CD14-positive monocyte (primary cell): Measurements from ENCODE around the gene CGN. TPM values are rescaled to one million over a fixed set of nuclear protein-coding genes. Genes with fewer than 3 reads are reported as not detected.

Source experiments
- DNase-seq, 3 donors: peaks; one replicate each; pipeline ENCODE4 v3.0.0-alpha.2; 2011 to 2022
- H2AFZ ChIP-seq: 2 replicates; pipeline ENCODE4 v1.6.0; 2012; ENCODE audit warnings: mild to moderate bottlenecking, low read depth, low read length, inconsistent platforms; ENCODE audit not compliant: insufficient read depth, poor library complexity, severe bottlenecking
- H3K27ac ChIP-seq, 2 donors: 1 replicate in 1 of 2; 2 replicates in 1 of 2; pipeline ENCODE4 v1.5.1; 2012 to 2013; ENCODE audit warnings: low read length in 2 of 2, control low read depth in 1 of 2, inconsistent platforms in 1 of 2, low read depth in 1 of 2, mild to moderate bottlenecking in 1 of 2
- H3K27me3 ChIP-seq, 2 donors: one replicate each; pipeline versions ENCODE4 v1.6.0 to v1.6.1; 2011 to 2013; ENCODE audit warnings: low read length in 2 of 2; ENCODE audit not compliant: control insufficient read depth in 2 of 2, insufficient read depth in 2 of 2
- H3K36me3 ChIP-seq, 2 donors: replicated peaks in 1 of 2; 1 replicate in 1 of 2; 2 replicates in 1 of 2; pipeline versions ENCODE4 v1.5.1 to v1.6.1; 2012 to 2013; ENCODE audit warnings: low read length in 2 of 2, control low read depth in 1 of 2, inconsistent platforms in 1 of 2, mild to moderate bottlenecking in 1 of 2; ENCODE audit not compliant: insufficient read depth in 2 of 2, control insufficient read depth in 1 of 2
- H3K4me1 ChIP-seq, 2 donors: 1 replicate in 1 of 2; 2 replicates in 1 of 2; pipeline versions ENCODE4 v1.5.1 to v1.6.1; 2012 to 2013; ENCODE audit warnings: low read length in 2 of 2, control low read depth in 1 of 2, inconsistent platforms in 1 of 2, mild to moderate bottlenecking in 1 of 2, moderate library complexity in 1 of 2; ENCODE audit not compliant: insufficient read depth in 2 of 2, control insufficient read depth in 1 of 2
- H3K4me2 ChIP-seq: replicated peaks from 2 replicates; pipeline ENCODE3; 2012; ENCODE audit warnings: low read length, moderate library complexity, mild to moderate bottlenecking; ENCODE audit not compliant: poor library complexity, severe bottlenecking; ENCODE audit errors: extremely low read depth
- H3K4me3 ChIP-seq, 3 experiments: fragments of 200-600 bp in 1 of 3; sonication (generic) in 1 of 3; replicated peaks in 1 of 3; 1 replicate in 2 of 3; 2 replicates in 1 of 3; pipeline ENCODE4 v1.5.1; 2011 to 2013; ENCODE audit warnings: low read length in 3 of 3, mild to moderate bottlenecking in 3 of 3, control low read depth in 2 of 3, low read depth in 2 of 3, inconsistent platforms in 1 of 3, moderate library complexity in 1 of 3
- H3K79me2 ChIP-seq: 2 replicates; pipeline ENCODE4 v1.6.0; 2012; ENCODE audit warnings: mild to moderate bottlenecking, control low read depth, inconsistent platforms, low read length, moderate library complexity; ENCODE audit not compliant: insufficient read depth
- H3K9ac ChIP-seq: 2 replicates; pipeline ENCODE4 v1.6.0; 2017; ENCODE audit warnings: low read length, mild to moderate bottlenecking; ENCODE audit not compliant: insufficient read depth, poor library complexity, severe bottlenecking
- H3K9me3 ChIP-seq, 2 donors: replicated peaks in 1 of 2; 1 replicate in 1 of 2; 2 replicates in 1 of 2; pipeline versions ENCODE4 v1.5.1 to v1.6.1; 2012 to 2013; ENCODE audit warnings: low read length in 2 of 2, control low read depth in 1 of 2; ENCODE audit not compliant: control insufficient read depth in 1 of 2, insufficient read depth in 1 of 2
- H4K20me1 ChIP-seq: 2 replicates; pipeline ENCODE4 v1.6.0; 2012; ENCODE audit warnings: mild to moderate bottlenecking, low read length, control low read depth, moderate library complexity; ENCODE audit not compliant: insufficient read depth
- H3K27ac Mint-ChIP-seq, 7 donors: one replicate each; pipeline ENCODE4 v1.8.0; 2020; ENCODE audit warnings: mild to moderate bottlenecking in 7 of 7, mixed read lengths in 7 of 7, moderate library complexity in 6 of 7, inconsistent platforms in 2 of 7
- H3K27me3 Mint-ChIP-seq, 3 donors: one replicate each; pipeline ENCODE4 v1.8.0; 2021 to 2022; ENCODE audit warnings: low read depth in 3 of 3, mild to moderate bottlenecking in 3 of 3, mixed read lengths in 3 of 3, moderate library complexity in 3 of 3, inconsistent platforms in 1 of 3
- H3K36me3 Mint-ChIP-seq, 2 donors: one replicate each; pipeline ENCODE4 v1.8.0; 2020; ENCODE audit warnings: mixed read lengths in 2 of 2, inconsistent platforms in 1 of 2, mild to moderate bottlenecking in 1 of 2
- H3K4me1 Mint-ChIP-seq: one replicate; pipeline ENCODE4 v1.8.0; 2020; ENCODE audit warnings: mild to moderate bottlenecking, mixed read lengths
- H3K4me3 Mint-ChIP-seq, 2 donors: one replicate each; pipeline ENCODE4 v1.8.0; 2020; ENCODE audit warnings: mild to moderate bottlenecking in 2 of 2, mixed read lengths in 2 of 2, moderate library complexity in 1 of 2
- H3K9me3 Mint-ChIP-seq, 7 donors: one replicate each; pipeline ENCODE4 v1.8.0; 2020 to 2022; ENCODE audit warnings: mixed read lengths in 7 of 7, mild to moderate bottlenecking in 6 of 7, moderate library complexity in 6 of 7, inconsistent platforms in 2 of 7
- WGBS: methylation state at CpG from one replicate; pipeline ENCODE4 v1.1.5; 2013; ENCODE audit warnings: missing lambda C conversion rate; ENCODE audit not compliant: insufficient coverage; 5-methylcytosine and 5-hydroxymethylcytosine counted together
- intact Hi-C, 2 donors: fragments of 100-400 bp; cut with micrococcal nuclease; formaldehyde crosslinking; loops; one replicate each; pipeline versions ENCODE4 v1.15.0 to v1.15.1; 2023
- polyA plus RNA-seq, 3 donors: library from polyadenylated mRNA; depleted of rRNA in 1 of 3; unstranded in 2 of 3; stranded (reverse) in 1 of 3; fragments of 300-500 nt in 2 of 3; fragments of >200 nt in 1 of 3; fragmentation: Illumina TruSeq in 2 of 3; gene quantifications; 1 replicate in 2 of 3; 2 replicates in 1 of 3; pipeline ENCODE4 v1.2.3, GENCODE V29; 2012 to 2021
- TF ChIP-seq, protein P1 (sequence below): fragments of 200-600 bp; IDR thresholded peaks from one replicate; pipeline ENCODE4 v1.8.0; 2022; ENCODE audit warnings: antibody characterized with exemption, mild to moderate bottlenecking

The CGN gene
- polyA plus RNA-seq, 3 donors, result not detected

DNA sequence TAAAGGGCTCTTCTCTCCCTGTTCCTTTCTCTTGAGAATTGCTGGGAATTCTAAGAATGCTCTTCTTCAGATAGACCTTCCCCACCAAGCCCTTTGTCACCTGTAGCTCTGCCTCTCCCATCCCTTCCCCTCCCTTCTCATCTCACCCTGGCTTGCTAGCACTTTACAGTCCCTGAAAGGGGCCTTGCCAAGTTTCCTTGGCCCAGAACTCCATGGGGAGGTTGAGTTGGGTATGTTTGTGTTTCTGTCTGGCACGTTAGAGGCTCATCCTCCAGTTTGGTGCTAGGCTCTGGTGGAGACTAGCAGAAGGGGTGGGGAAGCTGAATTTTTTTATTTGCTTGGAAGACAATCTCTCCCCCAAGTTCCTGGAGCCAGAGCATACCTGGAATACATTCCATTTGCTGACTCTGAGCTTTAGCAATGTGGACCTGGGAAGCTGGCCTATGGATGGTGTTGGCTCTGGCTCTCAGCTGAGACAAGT is 4.9 kb downstream of the CGN start:
- Histone ChIP-seq H3K36me3 (no peaks in the 10 kb centered on the region), H3K9ac (no peak overlapping the region), H4K20me1 (no peaks in the 10 kb centered on the region), H3K27me3 (peaks cover 11 to 17% of the 10 kb centered on the region in 2 donors), H3K4me3 (no peak overlapping the region), H3K27ac (no peak overlapping the region), H3K79me2 (no peaks in the 10 kb centered on the region), H3K9me3 (no peaks in the 10 kb centered on the region), H3K4me1 (peaks cover 11 to 22% of the 10 kb centered on the region in 2 donors), H3K4me2 (no peak overlapping the region), H2AFZ (no peak overlapping the region)
- Mint-ChIP-seq H3K27ac (no peak overlapping the region), H3K4me3 (no peak overlapping the region), H3K4me1 (peaks cover 22% of the 10 kb centered on the region), H3K27me3 (peaks cover 17 to 27% (median 25%) of the 10 kb centered on the region in 3 donors), H3K9me3 (peaks cover 0 to 3% (median 1%) of the 10 kb centered on the region in 7 donors), H3K36me3 (no peaks in the 10 kb centered on the region)
- intact Hi-C loops, result no loop called here
- TF ChIP-seq, protein P1, sequence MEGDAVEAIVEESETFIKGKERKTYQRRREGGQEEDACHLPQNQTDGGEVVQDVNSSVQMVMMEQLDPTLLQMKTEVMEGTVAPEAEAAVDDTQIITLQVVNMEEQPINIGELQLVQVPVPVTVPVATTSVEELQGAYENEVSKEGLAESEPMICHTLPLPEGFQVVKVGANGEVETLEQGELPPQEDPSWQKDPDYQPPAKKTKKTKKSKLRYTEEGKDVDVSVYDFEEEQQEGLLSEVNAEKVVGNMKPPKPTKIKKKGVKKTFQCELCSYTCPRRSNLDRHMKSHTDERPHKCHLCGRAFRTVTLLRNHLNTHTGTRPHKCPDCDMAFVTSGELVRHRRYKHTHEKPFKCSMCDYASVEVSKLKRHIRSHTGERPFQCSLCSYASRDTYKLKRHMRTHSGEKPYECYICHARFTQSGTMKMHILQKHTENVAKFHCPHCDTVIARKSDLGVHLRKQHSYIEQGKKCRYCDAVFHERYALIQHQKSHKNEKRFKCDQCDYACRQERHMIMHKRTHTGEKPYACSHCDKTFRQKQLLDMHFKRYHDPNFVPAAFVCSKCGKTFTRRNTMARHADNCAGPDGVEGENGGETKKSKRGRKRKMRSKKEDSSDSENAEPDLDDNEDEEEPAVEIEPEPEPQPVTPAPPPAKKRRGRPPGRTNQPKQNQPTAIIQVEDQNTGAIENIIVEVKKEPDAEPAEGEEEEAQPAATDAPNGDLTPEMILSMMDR, result no peak
- DNase-seq, result no peak
- WGBS, result no CpG with 5 or more reads among the region's 1 CpG

DNA sequence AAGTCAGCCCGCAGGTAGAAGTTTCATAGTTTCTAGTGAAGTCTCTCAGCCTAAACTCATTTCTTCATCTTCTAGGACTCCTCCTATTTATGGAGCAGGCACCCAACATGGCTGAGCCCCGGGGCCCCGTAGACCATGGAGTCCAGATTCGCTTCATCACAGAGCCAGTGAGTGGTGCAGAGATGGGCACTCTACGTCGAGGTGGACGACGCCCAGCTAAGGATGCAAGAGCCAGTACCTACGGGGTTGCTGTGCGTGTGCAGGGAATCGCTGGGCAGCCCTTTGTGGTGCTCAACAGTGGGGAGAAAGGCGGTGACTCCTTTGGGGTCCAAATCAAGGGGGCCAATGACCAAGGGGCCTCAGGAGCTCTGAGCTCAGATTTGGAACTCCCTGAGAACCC is 7.2 kb downstream of the CGN start:
- no peaks in the 10 kb centered on the region for H3K9me3 ChIP-seq
- no peak overlapping the region for H3K4me2 ChIP-seq
- peaks cover 0 to 2% of the 10 kb centered on the region in 2 donors for H3K4me1 ChIP-seq
- H3K27ac Mint-ChIP-seq, result no peak overlapping the region
- H3K36me3 ChIP-seq, result no peaks in the 10 kb centered on the region
- 97% methylated on average over 8 of the region's 12 CpGs for WGBS
- H3K27me3 ChIP-seq, result no peaks in the 10 kb centered on the region
- no peaks in the 10 kb centered on the region for H3K36me3 Mint-ChIP-seq
- TF ChIP-seq, protein P1, result no peak
- no peak overlapping the region for H3K4me3 Mint-ChIP-seq
- H3K27ac ChIP-seq, result no peak overlapping the region
- H3K27me3 Mint-ChIP-seq, result peaks cover 3 to 10% (median 4%) of the 10 kb centered on the region in 3 donors
- H3K4me3 ChIP-seq, result no peak overlapping the region
- no peaks in the 10 kb centered on the region for H4K20me1 ChIP-seq
- H3K9me3 Mint-ChIP-seq, result no peaks in the 10 kb centered on the region
- H3K4me1 Mint-ChIP-seq, result peaks cover 4% of the 10 kb centered on the region
- no peaks in the 10 kb centered on the region for H3K79me2 ChIP-seq
- no peak overlapping the region for H3K9ac ChIP-seq
- intact Hi-C loops, result no loop called here
- no peak overlapping the region for H2AFZ ChIP-seq
- no peak for DNase-seq
